ENCODE measurements around the gene L3MBTL4.

Gene L3MBTL4

DNA sequence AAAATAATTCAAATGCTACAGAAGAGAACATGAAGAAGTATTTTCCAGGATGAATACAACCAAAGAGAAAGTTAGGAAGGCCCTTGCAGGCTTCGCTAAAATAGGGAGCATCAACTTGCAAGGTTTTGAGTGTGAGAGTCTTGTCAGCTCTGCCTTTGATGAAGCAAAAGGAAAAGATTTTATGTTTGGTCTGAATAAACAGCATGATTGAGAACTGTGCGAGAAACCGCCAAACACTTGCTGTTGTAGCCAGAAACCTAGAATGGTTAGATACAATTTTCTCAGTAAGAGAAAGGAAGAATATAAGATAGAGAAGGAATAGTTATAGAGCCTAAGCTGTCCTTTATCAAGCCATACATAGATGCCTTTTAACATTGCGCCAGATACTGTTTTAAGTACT lies 163.6 kb downstream of the L3MBTL4 start:
- DNase-seq (ENCODE audit: low spot score) = no peak

GRCh38 chr18:6249788-6250187 lies 164.9 kb downstream of the L3MBTL4 start:
- DNase-seq (ENCODE audit: low spot score) = no peak

GRCh38 chr18:6249170-6249569 lies 165.5 kb downstream of the L3MBTL4 start:
- no peak for DNase-seq (ENCODE audit: low spot score)

- DNase-seq (ENCODE audit: low spot score) = no peak
These were observed 166.7 kb downstream of the L3MBTL4 start for GRCh38 chr18:6248017-6248416.

GRCh38 chr18:6242004-6242403 lies 172.7 kb downstream of the L3MBTL4 start:
- DNase-seq (ENCODE audit: low spot score) = no peak

GRCh38 chr18:6239716-6240115 lies 175.0 kb downstream of the L3MBTL4 start:
- DNase-seq (ENCODE audit: low spot score) = no peak

- DNase-seq (ENCODE audit: low spot score) = no peak
These were observed 178.5 kb downstream of the L3MBTL4 start for GRCh38 chr18:6236258-6236657.

DNA sequence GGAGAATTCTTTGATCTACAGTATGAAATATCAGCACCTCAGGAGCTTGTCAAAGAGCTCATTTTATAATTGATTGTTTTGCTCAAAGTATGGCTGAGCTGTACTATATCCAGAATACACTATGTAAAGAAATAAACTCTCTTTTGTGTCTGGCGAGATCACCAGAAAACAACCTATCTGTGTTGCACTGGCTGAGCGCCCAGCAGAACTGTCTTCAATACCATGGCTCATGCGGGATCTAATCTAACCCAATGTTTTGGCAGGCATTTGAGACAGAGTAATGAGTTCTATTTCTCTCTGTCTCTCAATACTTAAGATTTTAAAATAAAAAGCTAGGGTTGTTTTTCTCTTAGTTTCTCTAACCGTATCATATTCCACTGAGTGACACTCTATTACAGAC lies 192.4 kb downstream of the L3MBTL4 start:
- DNase-seq (ENCODE audit: low spot score) = no peak

- DNase-seq (ENCODE audit: low spot score) = no peak
These were observed 193.1 kb downstream of the L3MBTL4 start for GRCh38 chr18:6221602-6222014.

- DNase-seq (ENCODE audit: low spot score) = no peak
These were observed 194.6 kb downstream of the L3MBTL4 start for GRCh38 chr18:6220129-6220528.

DNA sequence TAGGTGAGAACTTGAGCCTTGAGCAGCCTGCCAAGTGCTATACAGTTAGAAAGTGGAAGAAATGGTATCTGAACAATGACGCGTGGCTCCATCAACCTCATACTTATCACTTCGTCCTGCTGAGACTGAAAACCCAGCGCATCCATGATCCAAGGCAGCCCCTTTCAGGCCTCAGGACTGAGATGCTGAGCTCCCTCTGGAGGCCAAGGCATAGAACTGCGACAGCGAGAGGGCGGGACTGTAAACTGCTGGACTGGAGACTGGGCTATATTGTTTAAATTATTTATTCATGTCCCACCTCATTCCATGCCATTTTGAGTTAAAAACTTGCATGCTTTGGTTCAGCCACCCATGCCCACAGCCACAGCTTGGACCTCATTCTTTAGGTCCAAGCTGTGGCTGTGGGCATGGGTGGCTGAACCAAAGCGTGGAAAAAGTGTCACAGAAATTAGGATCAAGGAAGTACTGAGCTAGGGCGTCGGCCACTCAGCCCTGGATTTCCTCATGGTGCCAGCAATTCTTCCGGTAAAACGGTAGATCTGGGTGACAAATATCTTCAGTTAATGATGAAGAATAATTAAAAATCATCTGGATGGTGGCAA lies 195.5 kb downstream of the L3MBTL4 start:
- DNase-seq (ENCODE audit: low spot score) = peak; percentile 55

DNA sequence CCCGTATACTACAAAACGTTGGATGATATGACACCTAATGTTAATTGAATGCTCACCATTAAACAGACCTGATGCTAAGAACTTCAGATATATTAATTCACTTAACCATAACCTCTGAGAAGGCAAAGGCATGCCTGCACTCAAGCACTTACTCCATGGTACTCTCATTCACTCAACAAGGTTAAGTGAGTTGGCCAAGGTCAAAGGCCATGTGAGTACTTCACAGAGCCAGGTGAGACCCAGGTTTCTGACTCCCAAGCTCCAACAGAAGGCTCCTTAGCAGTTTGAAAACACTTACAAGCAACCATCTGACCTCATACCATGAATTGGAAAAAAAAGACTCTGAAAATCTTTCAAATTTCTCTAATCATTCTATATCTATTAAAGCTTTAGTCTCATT lies 198.8 kb downstream of the L3MBTL4 start:
- no peak for DNase-seq (ENCODE audit: low spot score)

DNA sequence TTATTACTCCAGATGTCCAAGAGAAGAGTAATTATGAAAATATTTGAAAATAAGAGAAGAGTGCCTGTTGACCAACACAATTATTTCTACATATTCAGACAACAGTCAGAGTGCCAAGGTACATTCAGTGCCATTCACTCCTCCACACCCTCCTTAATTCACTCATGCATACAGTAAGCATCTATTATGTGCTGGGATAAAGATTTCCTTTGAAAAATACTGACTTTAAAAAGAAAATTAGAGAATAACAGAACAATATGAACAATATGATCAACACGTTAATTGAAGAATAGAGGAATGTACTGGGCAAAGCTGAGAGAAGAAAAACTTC lies 203.6 kb downstream of the L3MBTL4 start:
- DNase-seq (ENCODE audit: low spot score) = no peak

DNA sequence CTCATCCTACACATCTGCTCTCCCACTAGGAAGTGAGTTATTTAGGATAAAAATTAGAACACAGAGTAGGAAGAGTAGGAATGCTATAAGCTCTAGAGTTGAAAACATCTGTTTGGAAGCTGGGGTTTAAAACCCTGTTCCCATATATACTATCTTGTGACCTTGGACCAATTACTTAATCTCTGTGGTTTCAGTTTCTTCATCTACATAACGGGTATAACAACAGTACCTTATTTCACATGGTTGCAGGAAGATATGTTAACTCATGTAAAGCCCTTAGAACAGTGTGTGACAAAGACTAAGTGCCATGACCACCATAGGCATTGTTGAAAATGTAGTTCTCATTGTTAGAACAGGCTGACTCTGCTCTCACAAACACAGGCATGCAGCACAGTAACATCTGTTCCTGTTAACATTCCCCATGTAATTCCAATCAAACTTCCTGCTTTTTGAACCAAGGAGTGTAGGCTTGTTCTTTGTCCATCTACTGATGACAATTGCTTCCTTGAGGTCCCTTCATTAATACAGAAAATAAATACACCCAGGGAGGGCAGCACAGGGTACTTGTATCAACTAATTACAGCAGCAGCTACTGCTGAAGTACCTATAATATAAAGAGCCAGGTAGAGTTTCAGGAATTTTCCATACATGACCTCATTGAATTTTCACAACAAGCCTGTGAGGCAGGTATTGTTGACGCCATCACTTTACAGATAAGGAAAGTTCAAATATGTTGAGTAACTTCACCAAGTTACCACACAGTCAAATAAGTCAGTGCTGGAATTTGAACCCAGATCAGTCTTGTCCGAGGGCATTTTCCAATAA lies 204.2 kb downstream of the L3MBTL4 start:
- DNase-seq (ENCODE audit: low spot score) = no peak

GRCh38 chr18:6207941-6208340 lies 206.8 kb downstream of the L3MBTL4 start:
- no peak for DNase-seq (ENCODE audit: low spot score)

- no peak for DNase-seq (ENCODE audit: low spot score)
These were observed 207.6 kb downstream of the L3MBTL4 start for GRCh38 chr18:6207116-6207515.

DNA sequence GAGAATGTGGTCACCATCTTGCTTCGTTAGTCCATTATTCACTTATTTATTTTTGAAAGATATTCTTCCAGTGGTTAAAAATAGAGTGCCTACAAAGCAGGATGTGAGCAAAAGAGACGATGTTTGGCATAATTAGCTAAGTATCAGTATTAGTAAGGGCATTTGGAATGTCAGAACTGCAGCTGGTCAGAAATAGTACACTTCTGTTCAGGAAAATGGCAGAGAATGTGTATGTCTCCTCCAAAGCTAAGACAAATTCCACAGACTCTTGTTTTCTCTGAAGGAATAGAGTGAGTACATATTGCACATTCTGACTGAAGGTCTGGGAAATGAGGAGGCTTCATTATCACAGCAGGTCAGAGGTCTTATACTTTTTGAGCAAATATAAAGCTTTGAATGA lies 209.0 kb downstream of the L3MBTL4 start:
- DNase-seq (ENCODE audit: low spot score) = no peak

GRCh38 chr18:6204476-6204875 lies 210.2 kb downstream of the L3MBTL4 start:
- no peak for DNase-seq (ENCODE audit: low spot score)

DNA sequence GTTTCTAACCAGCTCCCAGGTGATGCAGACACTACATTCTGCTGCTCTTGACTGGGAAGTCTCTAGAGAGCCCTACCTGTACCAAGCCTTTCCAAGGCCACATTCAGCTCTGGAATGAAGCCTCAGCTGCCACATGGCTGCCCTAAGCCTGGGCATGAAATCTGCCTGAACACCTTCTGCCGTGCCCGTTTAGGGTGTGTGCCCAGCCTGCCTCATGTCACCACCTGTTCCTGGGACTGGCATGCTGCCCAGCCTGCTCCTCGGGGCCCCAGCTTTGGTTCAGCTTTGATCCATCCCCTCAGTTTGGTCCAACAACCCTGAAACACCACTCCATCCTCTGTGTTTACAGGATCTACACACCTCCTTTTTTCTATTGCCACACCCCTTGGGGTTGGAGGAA lies 210.9 kb downstream of the L3MBTL4 start:
- DNase-seq (ENCODE audit: low spot score) = no peak

DNA sequence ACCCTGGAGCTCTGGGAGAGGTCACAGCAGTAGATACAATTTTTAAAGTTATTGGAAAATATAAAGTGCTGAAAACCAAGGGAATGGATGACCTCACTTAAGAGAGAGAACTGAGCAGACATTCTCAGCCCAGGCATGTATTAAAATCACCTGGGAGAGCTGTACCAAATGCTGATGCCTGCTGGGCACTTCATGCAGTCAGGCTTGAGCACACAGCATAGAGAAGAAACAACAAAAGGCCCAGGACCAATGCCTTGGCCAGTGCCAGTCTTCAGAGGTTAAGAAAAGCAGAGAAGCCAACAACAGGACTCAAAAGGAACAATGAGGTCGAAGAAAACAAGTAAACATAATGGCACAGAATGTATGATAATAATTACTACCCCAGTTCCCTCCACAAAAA lies 211.8 kb downstream of the L3MBTL4 start:
- no peak for DNase-seq (ENCODE audit: low spot score)

- no peak for DNase-seq (ENCODE audit: low spot score)
These were observed 214.4 kb downstream of the L3MBTL4 start for GRCh38 chr18:6200204-6200774.

DNA sequence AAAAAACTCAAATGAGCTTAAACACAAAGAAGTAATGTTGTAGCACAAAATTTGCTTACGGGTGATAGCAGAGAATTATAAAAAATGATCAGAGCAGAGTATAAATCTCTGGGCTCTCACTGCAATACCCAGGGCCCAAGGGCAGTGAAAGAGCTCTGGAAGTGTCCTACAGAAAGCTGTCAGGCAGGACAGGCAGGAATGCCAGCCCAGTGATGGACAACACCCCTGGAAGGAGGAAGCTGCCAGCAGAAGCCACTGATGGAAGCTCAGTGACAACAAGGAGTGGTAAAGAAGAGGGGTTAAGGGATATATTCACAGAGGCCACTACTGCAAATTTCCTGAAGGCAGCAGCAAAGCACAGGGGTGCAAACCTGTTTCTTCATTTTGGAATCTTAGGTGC lies 214.9 kb downstream of the L3MBTL4 start:
- no peak for DNase-seq (ENCODE audit: low spot score)

- no peak for DNase-seq (ENCODE audit: low spot score)
These were observed 216.1 kb downstream of the L3MBTL4 start for GRCh38 chr18:6198585-6198984.

DNA sequence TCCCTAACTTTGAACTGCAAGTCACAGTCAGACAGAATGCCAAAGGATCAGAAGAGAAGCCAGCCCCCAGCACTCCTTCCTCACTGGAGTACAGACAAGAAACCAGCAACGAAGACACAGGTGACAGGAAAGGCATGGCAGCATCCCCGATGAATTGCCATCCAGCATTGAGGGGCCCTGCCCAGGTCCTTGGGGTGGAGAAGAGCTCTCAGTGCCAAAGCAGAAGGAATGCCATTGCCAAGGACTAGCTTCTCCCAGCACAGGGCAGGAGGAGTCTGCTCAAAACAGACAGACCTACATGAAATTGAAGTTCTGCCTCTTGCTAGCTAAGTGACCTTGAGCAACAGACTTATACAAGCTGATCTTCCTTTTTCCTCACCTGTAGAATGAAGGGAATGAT lies 220.1 kb downstream of the L3MBTL4 start:
- DNase-seq (ENCODE audit: low spot score) = no peak
